ENCODE data around the gene DPY19L2. TPM values are rescaled to one million over a fixed set of nuclear protein-coding genes. Genes with fewer than 3 reads are reported as not detected.
"Not testable (repeated sequence)": the region's sequence is repeated elsewhere in the genome, so short reads cannot be mapped to it uniquely, and the experiment has no call there.

DPY19L2 gene
- total RNA-seq, 1 donor from 2014 or later: 0.36 TPM

- intact Hi-C loops (cut with micrococcal nuclease); H3K27ac Mint-ChIP-seq; H3K9me3 Mint-ChIP-seq; H3K36me3 Mint-ChIP-seq (ENCODE audit: low read depth); H3K4me3 Mint-ChIP-seq; H3K4me1 Mint-ChIP-seq (ENCODE audit: low read depth); DNase-seq (ENCODE audit: low spot score); H3K27me3 Mint-ChIP-seq (ENCODE audit: insufficient read depth): not testable (repeated sequence)
Observed at GRCh38 chr12:63649517-63649916, 18.8 kb downstream of the DPY19L2 start.

DNA sequence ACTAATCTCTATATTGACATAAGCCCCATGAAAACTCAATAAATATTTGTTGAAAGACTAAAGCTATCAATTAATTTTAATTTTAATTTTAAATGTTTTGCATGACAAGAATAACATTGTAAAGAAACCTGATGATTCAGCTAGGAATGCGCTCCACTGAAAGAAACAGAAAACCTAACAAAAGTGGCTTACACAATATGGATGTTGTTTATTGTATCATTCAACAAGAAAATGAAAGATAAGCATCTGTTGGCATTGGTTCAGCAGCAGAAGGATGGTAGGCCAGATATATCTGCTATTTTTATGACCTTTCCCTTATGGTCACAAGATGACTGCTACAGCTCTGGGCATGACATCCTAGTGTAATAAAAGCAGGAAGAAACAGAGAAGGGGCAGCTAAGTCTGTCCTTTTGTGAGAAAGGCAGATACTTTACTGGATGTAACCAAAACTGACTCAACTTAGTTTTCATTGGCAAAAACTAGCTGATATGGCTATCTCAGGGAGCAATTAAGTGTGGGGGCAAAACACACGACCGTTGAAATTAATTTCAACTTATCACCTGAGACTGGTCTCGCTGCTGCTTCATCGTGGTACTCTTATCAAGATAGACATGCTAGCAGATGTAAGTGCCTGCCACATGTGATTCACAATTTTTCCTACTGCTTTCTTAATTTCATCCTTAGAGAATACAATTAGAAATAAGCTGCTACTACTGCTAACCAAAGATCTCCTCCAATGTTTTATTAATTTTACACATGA lies 24.7 kb downstream of the DPY19L2 start:
- H3K4me1 Mint-ChIP-seq (ENCODE audit: low read depth); H3K9me3 Mint-ChIP-seq; H3K36me3 Mint-ChIP-seq (ENCODE audit: low read depth); DNase-seq (ENCODE audit: low spot score); H3K4me3 Mint-ChIP-seq; H3K27ac Mint-ChIP-seq; H3K27me3 Mint-ChIP-seq (ENCODE audit: insufficient read depth); intact Hi-C loops (cut with micrococcal nuclease): not testable (repeated sequence)

- H3K36me3 Mint-ChIP-seq (ENCODE audit: low read depth); DNase-seq (ENCODE audit: low spot score); H3K9me3 Mint-ChIP-seq; H3K27me3 Mint-ChIP-seq (ENCODE audit: insufficient read depth); H3K4me3 Mint-ChIP-seq; H3K27ac Mint-ChIP-seq; H3K4me1 Mint-ChIP-seq (ENCODE audit: low read depth); intact Hi-C loops (cut with micrococcal nuclease): not testable (repeated sequence)
Observed at GRCh38 chr12:63624258-63624657, 44.0 kb downstream of the DPY19L2 start.

- intact Hi-C loops (cut with micrococcal nuclease); H3K9me3 Mint-ChIP-seq; H3K27ac Mint-ChIP-seq; H3K4me3 Mint-ChIP-seq; DNase-seq (ENCODE audit: low spot score); H3K36me3 Mint-ChIP-seq (ENCODE audit: low read depth); H3K27me3 Mint-ChIP-seq (ENCODE audit: insufficient read depth); H3K4me1 Mint-ChIP-seq (ENCODE audit: low read depth): not testable (repeated sequence)
Observed at GRCh38 chr12:63615544-63615943, 52.7 kb downstream of the DPY19L2 start.

GRCh38 chr12:63611285-63611684 lies 57.0 kb downstream of the DPY19L2 start:
- H3K27ac Mint-ChIP-seq; intact Hi-C loops (cut with micrococcal nuclease); H3K9me3 Mint-ChIP-seq; H3K27me3 Mint-ChIP-seq (ENCODE audit: insufficient read depth); DNase-seq (ENCODE audit: low spot score); H3K36me3 Mint-ChIP-seq (ENCODE audit: low read depth); H3K4me3 Mint-ChIP-seq; H3K4me1 Mint-ChIP-seq (ENCODE audit: low read depth): not testable (repeated sequence)

DNA sequence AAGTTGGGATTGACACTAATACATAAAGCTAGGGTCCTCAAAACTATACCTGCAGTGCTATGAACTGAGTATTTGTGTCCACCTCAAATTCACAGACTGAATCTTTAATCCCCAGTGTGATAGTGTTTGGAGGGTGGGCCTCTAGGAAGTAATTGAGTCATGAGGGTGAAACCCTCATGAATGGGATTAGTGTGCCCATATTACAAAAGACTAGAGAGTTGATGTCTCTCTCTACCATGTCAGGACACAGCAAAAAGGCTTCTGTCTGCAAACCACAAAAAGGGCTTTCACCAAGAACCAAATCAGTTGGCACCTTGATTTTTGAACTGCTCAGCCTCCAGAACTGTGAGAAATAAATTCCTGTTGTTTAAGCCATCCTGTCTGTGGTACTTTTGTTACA lies 59.0 kb downstream of the DPY19L2 start:
- H3K27ac Mint-ChIP-seq; H3K4me1 Mint-ChIP-seq (ENCODE audit: low read depth); intact Hi-C loops (cut with micrococcal nuclease); H3K9me3 Mint-ChIP-seq; H3K36me3 Mint-ChIP-seq (ENCODE audit: low read depth); H3K27me3 Mint-ChIP-seq (ENCODE audit: insufficient read depth); DNase-seq (ENCODE audit: low spot score); H3K4me3 Mint-ChIP-seq: not testable (repeated sequence)

- H3K4me3 Mint-ChIP-seq; H3K27me3 Mint-ChIP-seq (ENCODE audit: insufficient read depth); H3K9me3 Mint-ChIP-seq; DNase-seq (ENCODE audit: low spot score); intact Hi-C loops (cut with micrococcal nuclease); H3K36me3 Mint-ChIP-seq (ENCODE audit: low read depth); H3K27ac Mint-ChIP-seq; H3K4me1 Mint-ChIP-seq (ENCODE audit: low read depth): not testable (repeated sequence)
Observed at GRCh38 chr12:63604985-63605384, 63.3 kb downstream of the DPY19L2 start.

GRCh38 chr12:63594828-63595227 lies 73.5 kb downstream of the DPY19L2 start:
- H3K27ac Mint-ChIP-seq; H3K4me1 Mint-ChIP-seq (ENCODE audit: low read depth); H3K4me3 Mint-ChIP-seq; DNase-seq (ENCODE audit: low spot score); H3K27me3 Mint-ChIP-seq (ENCODE audit: insufficient read depth); intact Hi-C loops (cut with micrococcal nuclease); H3K36me3 Mint-ChIP-seq (ENCODE audit: low read depth); H3K9me3 Mint-ChIP-seq: not testable (repeated sequence)

DNA sequence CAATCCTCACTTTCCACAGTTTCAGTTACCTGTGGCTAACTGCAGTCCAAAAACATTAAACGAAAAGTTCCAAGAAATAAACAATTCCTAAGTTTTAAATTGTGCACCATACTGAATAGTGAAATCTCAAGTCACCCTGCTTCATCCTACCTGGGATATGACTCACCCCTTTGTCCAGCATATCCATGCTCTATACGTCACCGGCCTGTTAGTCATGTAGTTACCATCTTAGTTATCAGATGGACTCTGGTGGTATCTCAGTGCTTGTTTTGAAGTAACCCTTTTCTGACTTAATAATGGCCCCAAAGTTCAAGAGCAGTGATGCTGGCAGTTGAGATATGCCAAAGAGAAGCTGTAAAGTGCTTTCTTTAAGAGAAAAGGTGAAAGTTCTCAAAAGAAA lies 83.9 kb downstream of the DPY19L2 start:
- H3K36me3 Mint-ChIP-seq (ENCODE audit: low read depth); H3K27ac Mint-ChIP-seq; H3K9me3 Mint-ChIP-seq; intact Hi-C loops (cut with micrococcal nuclease); H3K27me3 Mint-ChIP-seq (ENCODE audit: insufficient read depth); H3K4me3 Mint-ChIP-seq; DNase-seq (ENCODE audit: low spot score); H3K4me1 Mint-ChIP-seq (ENCODE audit: low read depth): not testable (repeated sequence)

DNA sequence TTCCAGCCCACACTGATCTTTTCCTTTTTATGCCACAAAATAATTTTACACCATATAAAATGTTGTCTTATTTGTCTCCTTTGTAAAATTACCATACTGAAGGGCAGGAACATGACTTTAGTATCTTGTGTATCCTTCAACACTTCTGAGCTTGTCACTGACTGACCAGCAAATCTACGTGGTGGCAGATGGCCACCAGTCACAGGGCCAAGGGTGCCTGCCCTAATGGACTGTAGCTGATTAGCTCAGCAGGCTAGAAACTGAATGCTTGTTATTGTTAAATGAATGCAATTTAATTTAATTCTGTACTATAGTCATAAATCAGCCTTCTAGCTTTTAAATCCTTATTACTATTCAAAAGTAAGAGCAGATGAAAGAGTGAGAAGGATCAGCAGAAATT lies 85.0 kb downstream of the DPY19L2 start:
- DNase-seq (ENCODE audit: low spot score); H3K9me3 Mint-ChIP-seq; H3K4me1 Mint-ChIP-seq (ENCODE audit: low read depth); H3K27me3 Mint-ChIP-seq (ENCODE audit: insufficient read depth); H3K36me3 Mint-ChIP-seq (ENCODE audit: low read depth); H3K4me3 Mint-ChIP-seq; H3K27ac Mint-ChIP-seq; intact Hi-C loops (cut with micrococcal nuclease): not testable (repeated sequence)

- not testable (repeated sequence) for H3K27me3 Mint-ChIP-seq (ENCODE audit: insufficient read depth); H3K36me3 Mint-ChIP-seq (ENCODE audit: low read depth)
Observed at GRCh38 chr12:63577631-63578030, 90.7 kb downstream of the DPY19L2 start.

GRCh38 chr12:63572038-63572437 lies 96.3 kb downstream of the DPY19L2 start:
- H3K27ac Mint-ChIP-seq; intact Hi-C loops (cut with micrococcal nuclease): not testable (repeated sequence)

More at GRCh38 chr12:63577631-63578030, 90.7 kb downstream of the DPY19L2 start:
- H3K4me1 Mint-ChIP-seq (ENCODE audit: low read depth); intact Hi-C loops (cut with micrococcal nuclease); DNase-seq (ENCODE audit: low spot score); H3K4me3 Mint-ChIP-seq; H3K27ac Mint-ChIP-seq; H3K9me3 Mint-ChIP-seq: not testable (repeated sequence)

DNA sequence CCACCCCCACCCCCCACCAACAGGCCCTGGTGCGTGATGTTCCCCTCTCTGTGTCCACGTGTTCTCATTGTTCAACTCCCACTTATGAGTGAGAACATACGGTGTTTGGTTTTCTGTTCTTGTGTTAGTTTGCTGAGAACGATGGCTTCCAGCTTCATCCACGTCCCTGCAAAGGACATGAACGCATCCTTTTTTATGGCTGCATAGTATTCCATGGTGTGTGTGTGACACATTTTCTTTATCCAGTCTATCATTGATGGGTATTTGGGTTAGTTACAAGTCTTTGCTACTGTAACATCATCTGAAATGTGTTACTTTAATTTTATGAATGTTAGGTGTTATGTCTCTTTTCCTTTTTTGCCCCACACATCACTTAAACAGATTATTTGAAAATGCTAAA lies 109.8 kb downstream of the DPY19L2 start:
- DNase-seq (ENCODE audit: low spot score); intact Hi-C loops (cut with micrococcal nuclease); H3K36me3 Mint-ChIP-seq (ENCODE audit: low read depth); H3K9me3 Mint-ChIP-seq; H3K4me1 Mint-ChIP-seq (ENCODE audit: low read depth); H3K27ac Mint-ChIP-seq; H3K27me3 Mint-ChIP-seq (ENCODE audit: insufficient read depth); H3K4me3 Mint-ChIP-seq: not testable (repeated sequence)

More at GRCh38 chr12:63572038-63572437, 96.3 kb downstream of the DPY19L2 start:
- not testable (repeated sequence) for H3K36me3 Mint-ChIP-seq (ENCODE audit: low read depth); H3K27me3 Mint-ChIP-seq (ENCODE audit: insufficient read depth); H3K9me3 Mint-ChIP-seq; DNase-seq (ENCODE audit: low spot score); H3K4me1 Mint-ChIP-seq (ENCODE audit: low read depth); H3K4me3 Mint-ChIP-seq

- H3K4me1 Mint-ChIP-seq (ENCODE audit: low read depth); H3K36me3 Mint-ChIP-seq (ENCODE audit: low read depth); H3K27me3 Mint-ChIP-seq (ENCODE audit: insufficient read depth); intact Hi-C loops (cut with micrococcal nuclease); H3K27ac Mint-ChIP-seq; H3K4me3 Mint-ChIP-seq; H3K9me3 Mint-ChIP-seq; DNase-seq (ENCODE audit: low spot score): not testable (repeated sequence)
Observed at GRCh38 chr12:63551397-63551796, 116.9 kb downstream of the DPY19L2 start.

All from activated T-helper 1 cell treated with anti-CD3 and anti-CD28 coated beads, Interleukin-12 subunit alpha, Interleukin-12 subunit beta, Interleukin-2, Interleukin-4 antibody, amounts not matched to agents 30 ng/mL and 10 ng/mL and 1 ng/mL, durations not matched to agents 14 hours and 24 hours and 36 hours (primary cell).